Measurements from ENCODE around the gene TMEM44.

- TF ChIP-seq, protein P1, sequence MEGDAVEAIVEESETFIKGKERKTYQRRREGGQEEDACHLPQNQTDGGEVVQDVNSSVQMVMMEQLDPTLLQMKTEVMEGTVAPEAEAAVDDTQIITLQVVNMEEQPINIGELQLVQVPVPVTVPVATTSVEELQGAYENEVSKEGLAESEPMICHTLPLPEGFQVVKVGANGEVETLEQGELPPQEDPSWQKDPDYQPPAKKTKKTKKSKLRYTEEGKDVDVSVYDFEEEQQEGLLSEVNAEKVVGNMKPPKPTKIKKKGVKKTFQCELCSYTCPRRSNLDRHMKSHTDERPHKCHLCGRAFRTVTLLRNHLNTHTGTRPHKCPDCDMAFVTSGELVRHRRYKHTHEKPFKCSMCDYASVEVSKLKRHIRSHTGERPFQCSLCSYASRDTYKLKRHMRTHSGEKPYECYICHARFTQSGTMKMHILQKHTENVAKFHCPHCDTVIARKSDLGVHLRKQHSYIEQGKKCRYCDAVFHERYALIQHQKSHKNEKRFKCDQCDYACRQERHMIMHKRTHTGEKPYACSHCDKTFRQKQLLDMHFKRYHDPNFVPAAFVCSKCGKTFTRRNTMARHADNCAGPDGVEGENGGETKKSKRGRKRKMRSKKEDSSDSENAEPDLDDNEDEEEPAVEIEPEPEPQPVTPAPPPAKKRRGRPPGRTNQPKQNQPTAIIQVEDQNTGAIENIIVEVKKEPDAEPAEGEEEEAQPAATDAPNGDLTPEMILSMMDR (IDR thresholded peaks at IDR 0.05): no peak
- TF ChIP-seq POLR2A (IDR thresholded peaks at IDR 0.05): no peak
Measured at GRCh38 chr3:194541483-194541882, 91.7 kb downstream of the TMEM44 start.
